ENCODE results near the gene S100G.

The S100G gene

GRCh38 chrX:16651391-16652024, 1.6 kb downstream of the S100G start:
- DNase-seq = no peak

- DNase-seq = no peak
Observed at GRCh38 chrX:16653424-16653823, 3.5 kb downstream of the S100G start.

DNA sequence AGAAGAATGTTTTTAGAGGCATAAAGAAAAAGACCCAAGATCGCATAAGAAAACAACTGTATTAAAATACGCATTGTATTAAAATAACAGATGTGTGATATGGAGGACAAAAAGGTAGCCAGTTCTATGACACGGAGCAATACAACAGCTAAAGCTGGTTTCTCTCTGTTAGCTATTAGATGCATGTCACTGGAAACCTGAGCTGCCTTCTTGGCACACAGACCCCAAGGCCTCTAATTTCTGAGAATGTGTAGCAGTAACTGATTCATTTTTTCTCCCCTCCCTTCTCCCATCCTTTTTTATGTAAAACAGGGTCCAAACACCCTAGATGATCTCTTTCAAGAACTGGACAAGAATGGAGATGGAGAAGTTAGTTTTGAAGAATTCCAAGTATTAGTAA, 4.1 kb downstream of the S100G start:
- DNase-seq = no peak

GRCh38 chrX:16658284-16658683, 8.3 kb downstream of the S100G start:
- no peak for DNase-seq

DNA sequence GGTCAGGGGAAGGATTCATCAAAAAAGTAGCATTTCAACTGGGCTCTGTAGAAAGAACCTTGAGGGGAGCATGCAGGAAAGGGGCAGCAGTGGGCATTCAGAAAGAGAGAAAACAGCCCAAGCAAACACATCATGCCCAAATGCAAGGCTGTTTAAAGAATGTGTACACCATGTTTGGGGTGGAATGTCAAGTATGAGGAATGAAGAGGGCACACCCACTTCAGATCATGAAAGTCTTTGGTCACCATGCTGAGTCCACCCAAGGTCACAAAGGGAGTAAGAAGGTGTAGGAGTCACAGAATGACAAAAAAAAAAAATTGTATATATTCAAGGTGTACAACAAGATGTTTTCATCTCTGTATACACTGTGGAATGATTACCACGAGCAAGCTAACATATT, 9.4 kb downstream of the S100G start:
- no peak for DNase-seq

DNA sequence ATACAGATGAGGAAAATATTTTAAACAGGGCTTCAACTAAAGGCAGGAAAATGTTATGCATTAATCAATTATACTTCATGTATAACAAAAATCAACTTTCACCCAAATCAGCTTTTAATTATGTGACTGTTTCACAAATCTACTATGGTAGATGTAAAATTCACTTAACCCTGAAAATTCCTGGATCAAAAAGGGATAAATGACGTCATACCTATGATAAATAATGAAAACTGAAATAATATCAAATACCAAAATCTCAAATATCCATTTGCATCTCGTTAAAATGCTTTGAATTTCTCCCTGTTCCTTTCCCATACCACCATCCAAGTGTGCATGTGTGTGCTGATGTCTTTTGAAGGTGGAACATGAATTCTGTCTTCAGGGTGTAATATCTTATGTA, 11.5 kb downstream of the S100G start:
- no peak for DNase-seq

DNA sequence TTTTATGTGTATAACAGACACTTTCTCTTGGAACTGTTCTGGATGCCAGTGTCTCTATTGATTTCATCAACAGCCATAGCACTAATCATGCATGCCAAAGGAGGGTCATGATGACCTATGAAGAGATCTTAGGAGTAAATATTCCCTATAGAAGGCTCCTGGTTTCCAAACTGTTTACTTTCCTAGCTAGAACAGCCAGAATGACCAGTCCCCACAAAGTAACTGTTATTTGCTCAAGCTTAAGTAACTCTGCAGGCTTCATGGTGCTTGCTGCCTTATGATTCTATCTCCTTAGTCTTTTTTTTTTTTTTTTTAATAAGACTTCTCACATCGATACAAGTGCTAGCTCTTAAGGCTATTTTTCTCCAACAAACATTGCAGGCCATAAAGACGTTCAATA, 12.4 kb downstream of the S100G start:
- DNase-seq = no peak

GRCh38 chrX:16664074-16664473, 14.1 kb downstream of the S100G start:
- DNase-seq = no peak

GRCh38 chrX:16664626-16665025, 14.7 kb downstream of the S100G start:
- no peak for DNase-seq

GRCh38 chrX:16665089-16665488, 15.1 kb downstream of the S100G start:
- DNase-seq = no peak

- peak; percentile 56 for DNase-seq
Observed at GRCh38 chrX:16666541-16666940, 16.6 kb downstream of the S100G start.

DNA sequence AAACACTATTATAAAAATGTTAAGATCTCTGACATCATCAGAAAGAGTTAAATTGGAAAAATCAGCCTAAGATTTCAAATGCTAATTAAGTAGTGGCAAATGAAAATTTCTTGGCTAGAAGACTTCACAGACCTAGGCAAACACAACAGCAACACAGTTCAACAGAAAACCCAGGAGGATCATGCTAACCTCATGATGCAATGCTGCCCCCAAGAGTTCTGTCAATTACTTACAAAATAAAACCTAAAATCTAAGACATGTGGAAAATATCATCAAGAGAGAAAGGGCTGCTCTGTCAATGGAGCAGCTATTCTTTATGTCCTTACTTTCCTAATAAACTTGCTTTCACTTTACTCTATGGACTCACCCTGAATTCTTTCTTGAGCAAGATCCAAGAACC, 21.0 kb downstream of the S100G start:
- no peak for DNase-seq

- DNase-seq = no peak
Observed at GRCh38 chrX:16678689-16679088, 28.7 kb downstream of the S100G start.

- DNase-seq = no peak
Observed at GRCh38 chrX:16683007-16683664, 33.2 kb downstream of the S100G start.

- DNase-seq = no peak
Observed at GRCh38 chrX:16687514-16687913, 37.6 kb downstream of the S100G start.

- no peak for DNase-seq
Observed at GRCh38 chrX:16695079-16695676, 45.2 kb downstream of the S100G start.

- no peak for DNase-seq
Observed at GRCh38 chrX:16696956-16697355, 47.0 kb downstream of the S100G start.

DNA sequence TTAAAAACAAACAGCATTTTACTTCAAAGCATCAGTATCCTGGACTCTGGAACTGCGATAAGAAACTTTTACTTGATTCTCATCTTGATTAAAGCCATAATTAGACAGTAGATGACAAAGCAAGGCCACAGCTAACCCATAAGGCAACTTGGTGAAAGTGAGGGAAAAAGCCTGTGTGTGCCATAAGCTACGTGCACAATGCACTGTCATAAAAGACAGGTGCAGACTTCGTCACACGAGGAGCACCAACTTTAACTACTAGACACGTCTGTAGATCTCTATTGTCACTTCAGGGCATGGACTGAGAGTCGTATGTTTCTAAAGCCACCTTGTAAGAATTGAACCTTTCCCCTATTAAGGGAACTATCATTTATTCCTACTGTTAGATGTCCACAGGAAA, 49.4 kb downstream of the S100G start:
- no peak for DNase-seq

- no peak for DNase-seq
Observed at GRCh38 chrX:16700734-16701133, 50.8 kb downstream of the S100G start.

DNA sequence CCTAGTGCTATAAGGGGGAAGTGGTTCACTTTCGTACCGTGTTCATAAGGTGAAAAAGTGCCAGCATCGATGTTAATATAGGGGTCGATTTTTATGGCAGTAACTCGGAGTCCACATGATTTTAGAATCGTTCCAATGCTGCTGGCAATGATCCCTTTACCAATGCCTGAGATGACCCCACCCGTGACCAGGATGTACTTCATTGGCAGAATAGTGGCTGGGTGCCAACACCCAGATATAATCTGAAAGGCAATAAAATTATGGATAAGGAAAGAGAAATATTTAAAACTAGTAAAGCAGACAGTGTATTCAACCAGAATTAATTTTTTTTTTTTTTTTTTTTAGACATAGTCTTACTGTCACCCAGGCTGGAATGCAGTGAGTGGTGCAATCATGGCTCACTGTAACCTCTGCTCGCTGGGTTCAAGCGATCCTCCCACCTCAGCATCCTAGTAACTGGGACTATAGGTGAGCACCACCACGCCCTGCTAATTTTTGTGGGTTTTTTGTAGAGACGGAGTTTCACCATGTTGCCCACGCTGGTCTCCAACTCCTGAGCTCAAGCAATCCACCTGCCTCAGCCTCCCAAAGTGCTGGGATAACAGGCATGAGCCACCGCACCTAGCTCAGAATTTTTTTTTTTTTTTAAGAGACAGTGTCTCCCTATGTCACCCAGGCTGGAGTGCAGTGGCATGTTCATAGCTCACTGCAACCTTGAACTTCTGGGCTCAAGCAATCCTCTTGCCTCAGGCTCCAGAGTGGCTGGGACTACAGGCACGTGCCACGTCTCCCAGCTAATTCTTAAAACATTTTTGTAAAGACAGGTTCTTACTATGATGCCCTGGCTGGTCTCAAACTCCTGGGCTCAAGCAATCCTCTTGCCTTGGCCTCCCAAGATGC, 53.0 kb downstream of the S100G start:
- DNase-seq = no peak
